GM10266 (cell line): ENCODE data around the gene CFAP57.

Experiments
- DNase-seq: peaks from one replicate; pipeline ENCODE4 v3.0.0; 2012; ENCODE audit errors: extremely low spot score
- CTCF ChIP-seq: IDR thresholded peaks from 2 replicates; pipeline ENCODE4 v1.5.1; 2012; ENCODE audit warnings: mild to moderate bottlenecking, low read depth; ENCODE audit not compliant: control insufficient read depth, insufficient read depth; ENCODE audit errors: missing control alignments

The CFAP57 gene

GRCh38 chr1:43272576-43273571, 100.7 kb downstream of the CFAP57 start:
- TF ChIP-seq CTCF, result no peak
- no peak for DNase-seq

DNA sequence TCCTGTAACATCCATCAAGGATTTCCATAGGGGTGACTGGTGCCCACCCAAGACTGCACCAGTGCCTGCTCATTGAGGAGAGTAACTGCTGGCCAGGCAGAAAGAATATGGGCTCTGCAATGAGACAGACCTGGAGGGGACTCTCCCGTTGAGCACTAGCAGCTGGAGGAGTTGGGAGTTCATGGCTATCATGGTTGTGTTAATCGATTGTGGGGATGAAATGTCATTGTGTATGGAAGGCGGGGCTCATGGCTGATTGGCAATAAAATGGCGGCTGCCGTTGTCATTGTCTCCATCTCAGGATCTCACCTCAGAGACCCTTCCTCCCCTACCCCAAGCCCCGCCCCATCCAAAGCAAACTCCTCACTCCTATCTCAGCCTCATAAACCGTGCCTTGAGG, 101.6 kb downstream of the CFAP57 start:
- DNase-seq, result no peak
- TF ChIP-seq CTCF, result no peak

DNA sequence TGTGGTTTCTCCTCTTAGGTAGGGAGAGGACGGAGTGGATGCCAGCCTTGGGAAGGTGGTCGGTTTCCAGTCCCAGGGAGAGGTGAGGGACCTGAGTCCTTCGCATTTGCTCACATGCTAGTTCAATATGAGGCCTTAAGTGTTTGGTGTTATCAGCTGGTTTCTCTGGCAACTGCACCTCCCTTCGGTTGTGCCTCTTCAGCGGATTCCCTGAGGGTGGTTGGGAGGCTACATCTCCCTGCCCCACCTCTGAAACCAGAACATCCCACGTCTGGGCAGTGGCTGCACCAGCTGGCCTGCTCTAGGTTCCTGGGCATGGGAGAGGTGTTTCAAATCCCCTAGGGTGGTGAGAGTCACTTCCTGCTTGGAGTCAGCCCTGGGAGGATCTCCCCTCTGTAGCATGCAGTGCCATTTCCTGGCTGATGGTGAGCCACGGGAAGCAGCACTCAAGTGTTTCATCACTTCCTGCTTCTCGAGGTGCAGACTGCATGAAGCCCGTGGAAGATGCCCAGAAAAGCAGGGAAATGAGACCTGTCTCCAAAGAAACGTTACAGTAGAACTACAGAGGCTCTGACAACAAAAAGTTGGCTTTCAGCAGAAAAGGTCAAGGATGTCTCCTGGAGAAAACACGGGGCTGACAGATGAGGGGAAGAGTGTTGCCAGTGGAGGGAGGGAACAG, 102.1 kb downstream of the CFAP57 start:
- no peak for DNase-seq
- TF ChIP-seq CTCF, result no peak

DNA sequence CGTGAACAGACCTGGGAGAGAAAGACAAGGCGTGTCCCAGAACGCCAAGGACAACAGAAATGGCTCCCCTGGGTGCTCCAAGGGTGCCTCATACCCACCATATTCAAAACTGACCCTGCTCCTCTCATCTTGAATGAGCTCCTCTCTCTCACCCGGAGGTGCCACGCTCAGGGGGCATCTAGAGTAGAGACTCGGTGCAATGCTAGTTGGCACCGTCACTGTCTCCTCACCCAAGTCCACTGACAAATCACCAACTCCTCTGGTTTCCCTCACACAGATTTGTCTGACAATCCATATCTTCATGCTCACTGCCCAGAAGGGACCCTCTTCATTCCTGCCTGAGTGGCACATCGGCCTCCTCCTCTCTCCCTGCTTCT, 102.7 kb downstream of the CFAP57 start:
- no peak for TF ChIP-seq CTCF
- no peak for DNase-seq

GRCh38 chr1:43275826-43276620, 103.9 kb downstream of the CFAP57 start:
- TF ChIP-seq CTCF, result no peak
- DNase-seq, result no peak

- DNase-seq, result no peak
- TF ChIP-seq CTCF, result no peak
Measured at GRCh38 chr1:43276673-43277072, 104.5 kb downstream of the CFAP57 start.
